Natural killer cell (primary cell): Measurements from ENCODE around the gene ALDH3A2. TPM values are rescaled to one million over a fixed set of nuclear protein-coding genes. Genes with fewer than 3 reads are reported as not detected.
"Not testable (repeated sequence)": the region's sequence is repeated elsewhere in the genome, so short reads cannot be mapped to it uniquely, and the experiment has no call there.

Experiments used
- ATAC-seq, 3 donors: fragments of 150-1000 bp in 2 of 3; fragments of 200-7000 bp in 1 of 3; cut with Tn5 transposase; 1 replicate in 1 of 3; 2 replicates in 2 of 3; pipeline ENCODE4 v1.10.0; 2021; ENCODE audit warnings: mild to moderate bottlenecking in 2 of 3, moderate library complexity in 2 of 3
- DNase-seq, 2 donors: peaks; one replicate each; pipeline versions ENCODE4 v3.0.0 to v3.0.0-alpha.2; 2013 to 2021; ENCODE audit warnings: mixed read lengths in 1 of 2
- H3K27ac ChIP-seq: one replicate; pipeline ENCODE4 v1.5.1; 2013; ENCODE audit warnings: mild to moderate bottlenecking, low read length
- H3K27me3 ChIP-seq: one replicate; pipeline ENCODE4 v1.6.1; 2013; ENCODE audit warnings: low read length; ENCODE audit not compliant: control insufficient read depth, insufficient read depth
- H3K36me3 ChIP-seq: one replicate; pipeline ENCODE4 v1.6.1; 2013; ENCODE audit warnings: low read length; ENCODE audit not compliant: control insufficient read depth, insufficient read depth
- H3K4me1 ChIP-seq: one replicate; pipeline ENCODE4 v1.6.1; 2013; ENCODE audit warnings: low read length; ENCODE audit not compliant: control insufficient read depth, insufficient read depth
- H3K4me3 ChIP-seq: one replicate; pipeline ENCODE4 v1.5.1; 2013; ENCODE audit warnings: low read length
- H3K9me3 ChIP-seq: one replicate; pipeline ENCODE4 v1.6.1; 2013; ENCODE audit warnings: low read length; ENCODE audit not compliant: control insufficient read depth, insufficient read depth
- H3K27ac Mint-ChIP-seq, 2 donors: one replicate each; pipeline ENCODE4 v1.8.0; 2022; ENCODE audit warnings: mild to moderate bottlenecking in 2 of 2, mixed read lengths in 2 of 2, moderate library complexity in 1 of 2
- H3K27me3 Mint-ChIP-seq, 2 donors: one replicate each; pipeline ENCODE4 v1.8.0; 2022; ENCODE audit warnings: low read depth in 2 of 2, mixed read lengths in 2 of 2
- H3K36me3 Mint-ChIP-seq: one replicate; pipeline ENCODE4 v1.8.0; 2022; ENCODE audit warnings: mixed read lengths
- H3K4me1 Mint-ChIP-seq, 2 donors: one replicate each; pipeline ENCODE4 v1.8.0; 2022; ENCODE audit warnings: mixed read lengths in 2 of 2
- H3K4me3 Mint-ChIP-seq: one replicate; pipeline ENCODE4 v1.8.0; 2022; ENCODE audit warnings: mild to moderate bottlenecking, moderate library complexity, mixed read lengths
- H3K9me3 Mint-ChIP-seq, 2 donors: one replicate each; pipeline ENCODE4 v1.8.0; 2022; ENCODE audit warnings: mixed read lengths in 2 of 2
- CTCF ChIP-seq: fragments of 200-600 bp; IDR thresholded peaks from one replicate; pipeline ENCODE4 v1.8.0; 2022; ENCODE audit warnings: antibody characterized with exemption
- WGBS: methylation state at CpG from one replicate; pipeline ENCODE4 v1.1.7; 2013; ENCODE audit warnings: missing lambda C conversion rate; ENCODE audit not compliant: insufficient coverage; 5-methylcytosine and 5-hydroxymethylcytosine counted together
- intact Hi-C: fragments of 100-400 bp; cut with micrococcal nuclease; formaldehyde crosslinking; loops from one replicate; pipeline ENCODE4 v1.14.2; 2022
- total RNA-seq, 4 donors: library from RNA; stranded (reverse); fragments of 120-200 nt in 1 of 4; gene quantifications; one replicate each; pipeline versions ENCODE4 v1.2.3 to v1.2.4, GENCODE V29; 2013 to 2022

ALDH3A2 gene
- total RNA-seq, 3 donors from 2014 or later (not counting 1 experiment from before 2014, with no cell fraction given) = 25.3 to 33.7 (median 31.4) TPM

- H3K27ac Mint-ChIP-seq = no peak overlapping the region
- H3K9me3 ChIP-seq = no peaks in the 10 kb centered on the region
- peaks cover 23% of the 10 kb centered on the region for H3K36me3 Mint-ChIP-seq
- peaks cover 0 to 11% of the 10 kb centered on the region in 2 donors for H3K4me1 Mint-ChIP-seq
- no peaks in the 10 kb centered on the region for H3K27me3 Mint-ChIP-seq
- DNase-seq (no peak), ATAC-seq (no peak)
- no peak for TF ChIP-seq CTCF
- intact Hi-C loops = no loop called here
- H3K27me3 ChIP-seq = no peaks in the 10 kb centered on the region
- no peaks in the 10 kb centered on the region for H3K4me1 ChIP-seq
- H3K4me3 Mint-ChIP-seq = no peak overlapping the region
- no peak overlapping the region for H3K4me3 ChIP-seq
- peaks cover 19% of the 10 kb centered on the region for H3K36me3 ChIP-seq
- no peak overlapping the region for H3K27ac ChIP-seq
- WGBS = 100% methylated on average over 1 of the region's 3 CpGs
- no peaks in the 10 kb centered on the region for H3K9me3 Mint-ChIP-seq
These were observed 12.6 kb downstream of the ALDH3A2 start for GRCh38 chr17:19661121-19661520.

- WGBS = 98% methylated on average over 6 of the region's 6 CpGs
- DNase-seq = no peak
- no peaks in the 10 kb centered on the region for H3K9me3 Mint-ChIP-seq
- no peaks in the 10 kb centered on the region for H3K4me1 ChIP-seq
- H3K27ac Mint-ChIP-seq = no peak overlapping the region
- intact Hi-C loops = no loop called here
- H3K4me3 ChIP-seq = no peak overlapping the region
- no peaks in the 10 kb centered on the region for H3K4me1 Mint-ChIP-seq
- no peaks in the 10 kb centered on the region for H3K27me3 Mint-ChIP-seq
- H3K36me3 Mint-ChIP-seq = peaks cover 11% of the 10 kb centered on the region
- H3K27me3 ChIP-seq = no peaks in the 10 kb centered on the region
- no peak overlapping the region for H3K27ac ChIP-seq
- H3K4me3 Mint-ChIP-seq = no peak overlapping the region
- H3K36me3 ChIP-seq = peaks cover 15% of the 10 kb centered on the region
- no peak for ATAC-seq
- no peaks in the 10 kb centered on the region for H3K9me3 ChIP-seq
- TF ChIP-seq CTCF = no peak
These were observed 14.5 kb downstream of the ALDH3A2 start for GRCh38 chr17:19663097-19663496.

GRCh38 chr17:19664136-19664820 lies 15.7 kb downstream of the ALDH3A2 start:
- Histone ChIP-seq H3K36me3 (peaks cover 15% of the 10 kb centered on the region), H3K9me3 (no peaks in the 10 kb centered on the region), H3K4me3 (no peak overlapping the region), H3K27ac (no peak overlapping the region), H3K4me1 (no peaks in the 10 kb centered on the region), H3K27me3 (no peaks in the 10 kb centered on the region)
- intact Hi-C loops = no loop called here
- WGBS = 93% methylated on average over 5 of the region's 5 CpGs
- no peak overlapping the region for H3K4me3 Mint-ChIP-seq
- H3K36me3 Mint-ChIP-seq = peaks cover 10% of the 10 kb centered on the region
- TF ChIP-seq CTCF = no peak
- no peak overlapping the region for H3K27ac Mint-ChIP-seq
- ATAC-seq = no peak
- H3K4me1 Mint-ChIP-seq = no peaks in the 10 kb centered on the region
- H3K27me3 Mint-ChIP-seq = no peaks in the 10 kb centered on the region
- no peak for DNase-seq
- H3K9me3 Mint-ChIP-seq = no peaks in the 10 kb centered on the region

- Histone ChIP-seq H3K4me1 (no peaks in the 10 kb centered on the region), H3K27ac (no peak overlapping the region), H3K27me3 (no peaks in the 10 kb centered on the region), H3K9me3 (no peaks in the 10 kb centered on the region), H3K36me3 (peaks cover 15% of the 10 kb centered on the region), H3K4me3 (no peak overlapping the region)
- H3K4me1 Mint-ChIP-seq = no peaks in the 10 kb centered on the region
- DNase-seq = no peak
- H3K27me3 Mint-ChIP-seq = no peaks in the 10 kb centered on the region
- peaks cover 10% of the 10 kb centered on the region for H3K36me3 Mint-ChIP-seq
- intact Hi-C loops = no loop called here
- no peak for ATAC-seq
- no peak overlapping the region for H3K27ac Mint-ChIP-seq
- H3K9me3 Mint-ChIP-seq = no peaks in the 10 kb centered on the region
- WGBS = 94% methylated on average over 4 of the region's 4 CpGs
- TF ChIP-seq CTCF = no peak
- no peak overlapping the region for H3K4me3 Mint-ChIP-seq
These were observed 16.2 kb downstream of the ALDH3A2 start for GRCh38 chr17:19664821-19665181.

GRCh38 chr17:19669680-19670079 lies 21.1 kb downstream of the ALDH3A2 start:
- H3K27ac ChIP-seq, H3K9me3 Mint-ChIP-seq, H3K36me3 Mint-ChIP-seq, ATAC-seq, H3K4me3 Mint-ChIP-seq, H3K4me1 ChIP-seq, DNase-seq, H3K4me1 Mint-ChIP-seq, H3K27me3 Mint-ChIP-seq, H3K27me3 ChIP-seq, H3K9me3 ChIP-seq, intact Hi-C loops, H3K27ac Mint-ChIP-seq, H3K4me3 ChIP-seq: not testable (repeated sequence)
- peaks cover 10% of the 10 kb centered on the region for H3K36me3 ChIP-seq
- 90% methylated on average over 7 of the region's 7 CpGs for WGBS
